ENCODE results near the gene DEFB108B. TPM values are rescaled to one million over a fixed set of nuclear protein-coding genes. Genes with fewer than 3 reads are reported as not detected.
"Not testable (repeated sequence)": the region's sequence is repeated elsewhere in the genome, so short reads cannot be mapped to it uniquely, and the experiment has no call there.

DEFB108B gene
- total RNA-seq (not detected), polyA plus RNA-seq (not detected)

- not testable (repeated sequence) for DNase-seq (ENCODE audit: extremely low spot score); H3K36me3 ChIP-seq (ENCODE audit: insufficient read depth); H3K4me1 ChIP-seq (ENCODE audit: insufficient read depth); H3K27ac ChIP-seq (ENCODE audit: low read depth); H3K4me3 ChIP-seq (ENCODE audit: low read depth, low read length)
- 0% methylated on average over 1 of the region's 1 CpG for WGBS
These were observed at the start of gene DEFB108B for GRCh38 chr11:71832811-71833210. Gene DEFB108B (plus strand): TSS chr11:71833200. CDS start chr11:71833200, 0 bp downstream.

- H3K4me3 ChIP-seq (ENCODE audit: low read depth, low read length): peak overlapping the region; percentile 40
- 3% methylated on average over 40 of the region's 40 CpGs for WGBS
- DNase-seq (ENCODE audit: extremely low spot score): peak; percentile 77
- H3K4me1 ChIP-seq (ENCODE audit: insufficient read depth); H3K36me3 ChIP-seq (ENCODE audit: insufficient read depth): not testable (repeated sequence)
- peak overlapping the region; percentile 74 for H3K27ac ChIP-seq (ENCODE audit: low read depth)
These were observed 46.7 kb upstream of the DEFB108B start for GRCh38 chr11:71786114-71786847.

- H3K4me1 ChIP-seq (ENCODE audit: insufficient read depth); DNase-seq (ENCODE audit: extremely low spot score); H3K27ac ChIP-seq (ENCODE audit: low read depth); H3K36me3 ChIP-seq (ENCODE audit: insufficient read depth): not testable (repeated sequence)
- WGBS: 2% methylated on average over 22 of the region's 22 CpGs
- H3K4me3 ChIP-seq (ENCODE audit: low read depth, low read length): peak overlapping the region; percentile 40
These were observed 46.2 kb upstream of the DEFB108B start for GRCh38 chr11:71786848-71787097.

GRCh38 chr11:71787098-71787823 is 45.7 kb upstream of the DEFB108B start:
- Histone ChIP-seq H3K4me1 (ENCODE audit: insufficient read depth) (no peaks in the 10 kb centered on the region), H3K36me3 (ENCODE audit: insufficient read depth) (no peaks in the 10 kb centered on the region), H3K4me3 (ENCODE audit: low read depth, low read length) (peak overlapping the region; percentile 45), H3K27ac (ENCODE audit: low read depth) (peak overlapping the region; percentile 38)
- WGBS: under 1% methylated on average over 61 of the region's 62 CpGs
- DNase-seq (ENCODE audit: extremely low spot score): peak; percentile 97

- not testable (repeated sequence) for DNase-seq (ENCODE audit: extremely low spot score); H3K36me3 ChIP-seq (ENCODE audit: insufficient read depth); H3K4me1 ChIP-seq (ENCODE audit: insufficient read depth)
- Histone ChIP-seq H3K4me3 (ENCODE audit: low read depth, low read length) (peak overlapping the region; percentile 45), H3K27ac (ENCODE audit: low read depth) (peak overlapping the region; percentile 38)
- 2% methylated on average over 19 of the region's 19 CpGs for WGBS
These were observed 45.1 kb upstream of the DEFB108B start for GRCh38 chr11:71787824-71788454.

- DNase-seq (ENCODE audit: extremely low spot score); H3K4me1 ChIP-seq (ENCODE audit: insufficient read depth); H3K36me3 ChIP-seq (ENCODE audit: insufficient read depth); H3K27ac ChIP-seq (ENCODE audit: low read depth); H3K4me3 ChIP-seq (ENCODE audit: low read depth, low read length): not testable (repeated sequence)
- WGBS: 87% methylated on average over 8 of the region's 8 CpGs
These were observed 43.4 kb upstream of the DEFB108B start for GRCh38 chr11:71789444-71790196.

- H3K4me1 ChIP-seq (ENCODE audit: insufficient read depth); DNase-seq (ENCODE audit: extremely low spot score): not testable (repeated sequence)
These were observed 41.9 kb upstream of the DEFB108B start for GRCh38 chr11:71791111-71791510.

GRCh38 chr11:71792621-71793235 is 40.3 kb upstream of the DEFB108B start:
- H3K36me3 ChIP-seq (ENCODE audit: insufficient read depth); H3K27ac ChIP-seq (ENCODE audit: low read depth); H3K4me1 ChIP-seq (ENCODE audit: insufficient read depth); H3K4me3 ChIP-seq (ENCODE audit: low read depth, low read length); DNase-seq (ENCODE audit: extremely low spot score): not testable (repeated sequence)
- WGBS: 67% methylated on average over 5 of the region's 6 CpGs

More at GRCh38 chr11:71791111-71791510, 41.9 kb upstream of the DEFB108B start:
- H3K27ac ChIP-seq (ENCODE audit: low read depth); H3K4me3 ChIP-seq (ENCODE audit: low read depth, low read length); H3K36me3 ChIP-seq (ENCODE audit: insufficient read depth): not testable (repeated sequence)
- WGBS: 69% methylated on average over 7 of the region's 7 CpGs

GRCh38 chr11:71794386-71795040 is 38.5 kb upstream of the DEFB108B start:
- not testable (repeated sequence) for DNase-seq (ENCODE audit: extremely low spot score); H3K4me1 ChIP-seq (ENCODE audit: insufficient read depth); H3K27ac ChIP-seq (ENCODE audit: low read depth); H3K4me3 ChIP-seq (ENCODE audit: low read depth, low read length); H3K36me3 ChIP-seq (ENCODE audit: insufficient read depth)
- WGBS: 94% methylated on average over 13 of the region's 13 CpGs

- not testable (repeated sequence) for H3K4me3 ChIP-seq (ENCODE audit: low read depth, low read length); H3K36me3 ChIP-seq (ENCODE audit: insufficient read depth); H3K27ac ChIP-seq (ENCODE audit: low read depth); H3K4me1 ChIP-seq (ENCODE audit: insufficient read depth); DNase-seq (ENCODE audit: extremely low spot score)
- 94% methylated on average over 5 of the region's 5 CpGs for WGBS
These were observed 37.8 kb upstream of the DEFB108B start for GRCh38 chr11:71795236-71795635.

GRCh38 chr11:71796016-71796415 is 37.0 kb upstream of the DEFB108B start:
- H3K27ac ChIP-seq (ENCODE audit: low read depth); H3K4me3 ChIP-seq (ENCODE audit: low read depth, low read length); H3K36me3 ChIP-seq (ENCODE audit: insufficient read depth); DNase-seq (ENCODE audit: extremely low spot score); H3K4me1 ChIP-seq (ENCODE audit: insufficient read depth): not testable (repeated sequence)
- WGBS: 84% methylated on average over 16 of the region's 16 CpGs

- H3K4me3 ChIP-seq (ENCODE audit: low read depth, low read length); DNase-seq (ENCODE audit: extremely low spot score): not testable (repeated sequence)
These were observed 36.2 kb upstream of the DEFB108B start for GRCh38 chr11:71796781-71797180.

More at GRCh38 chr11:71796781-71797180, 36.2 kb upstream of the DEFB108B start:
- H3K4me1 ChIP-seq (ENCODE audit: insufficient read depth); H3K27ac ChIP-seq (ENCODE audit: low read depth); H3K36me3 ChIP-seq (ENCODE audit: insufficient read depth): not testable (repeated sequence)
- WGBS: 88% methylated on average over 9 of the region's 9 CpGs
